PC-9 (cell line): ENCODE data around the gene TMEM203. TPM values are rescaled to one million over a fixed set of nuclear protein-coding genes. Genes with fewer than 3 reads are reported as not detected.

Experiments
- BruUV-seq: library from RNA; stranded (reverse); fragments of 400-500 nt; replicated peaks from 2 replicates; lab custom pipeline; 2021; lab: Mats Ljungman, UMichigan
- CTCF ChIA-PET: fragments of 300-600 bp; sonication (Branson Sonifier 250); formaldehyde crosslinking; loops from one replicate; lab custom pipeline; 2022; ENCODE audit warnings: antibody characterized with exemption; lab: Charles Lee
- POLR2A ChIA-PET: fragments of 300-600 bp; sonication (Branson Sonifier 250); formaldehyde crosslinking; loops from one replicate; lab custom pipeline; 2022; ENCODE audit warnings: antibody characterized with exemption; ENCODE audit not compliant: unreplicated experiment; lab: Charles Lee
- DNase-seq, 2 experiments: peaks; one replicate each; pipeline versions ENCODE4 v3.0.0 to v3.0.0-alpha.2; 2015 to 2022; ENCODE audit warnings: mixed read lengths in 1 of 2
- H2AFZ ChIP-seq: fragments of 200-600 bp; sonication (generic); 2 replicates; pipeline ENCODE4 v1.8.1; 2017; ENCODE audit warnings: antibody characterized with exemption
- H3F3A ChIP-seq: fragments of 200-600 bp; sonication (generic); 2 replicates; pipeline ENCODE4 v1.8.1; 2017; ENCODE audit warnings: antibody characterized with exemption, mild to moderate bottlenecking, low read depth; ENCODE audit not compliant: insufficient read depth
- H3K27ac ChIP-seq: fragments of 200-600 bp; sonication (generic); 2 replicates; pipeline ENCODE4 v1.6.1; 2016; ENCODE audit warnings: mixed run types
- H3K27me3 ChIP-seq: fragments of 200-600 bp; sonication (generic); 2 replicates; pipeline ENCODE4 v1.6.1; 2016; ENCODE audit warnings: low read depth, mixed run types; ENCODE audit not compliant: insufficient read depth
- H3K36me3 ChIP-seq: fragments of 200-600 bp; sonication (generic); 2 replicates; pipeline ENCODE4 v1.6.1; 2016; ENCODE audit warnings: low read depth, mixed run types
- H3K4me1 ChIP-seq: fragments of 200-600 bp; sonication (generic); replicated peaks from 2 replicates; pipeline ENCODE4 v1.6.1; 2016; ENCODE audit warnings: mixed run types; ENCODE audit not compliant: insufficient read depth
- H3K4me2 ChIP-seq: fragments of 200-600 bp; sonication (generic); 2 replicates; pipeline ENCODE4 v1.6.1; 2017; ENCODE audit warnings: mixed run types
- H3K4me3 ChIP-seq: fragments of 200-600 bp; sonication (generic); 2 replicates; pipeline ENCODE4 v1.6.1; 2016; ENCODE audit warnings: mixed run types
- H3K79me2 ChIP-seq: fragments of 200-600 bp; sonication (generic); 2 replicates; pipeline ENCODE4 v1.6.1; 2017; ENCODE audit warnings: low read depth, mixed run types
- H3K9me2 ChIP-seq: fragments of 200-600 bp; sonication (generic); 2 replicates; pipeline ENCODE4 v1.8.1; 2017; ENCODE audit warnings: mild to moderate bottlenecking; ENCODE audit not compliant: insufficient read depth
- H3K9me3 ChIP-seq: fragments of 200-600 bp; sonication (generic); 2 replicates; pipeline ENCODE4 v1.8.1; 2016; ENCODE audit warnings: low read depth; ENCODE audit not compliant: insufficient read depth
- H4K20me1 ChIP-seq: fragments of 200-600 bp; sonication (generic); 2 replicates; pipeline ENCODE4 v1.8.1; 2017; ENCODE audit not compliant: insufficient read depth
- CTCF ChIP-seq: fragments of 200-600 bp; sonication (generic); conservative IDR thresholded peaks from 2 replicates; pipeline ENCODE4 v1.6.1; 2017; ENCODE audit warnings: mixed run types, antibody characterized with exemption, mild to moderate bottlenecking, moderate library complexity
- EZH2 ChIP-seq: fragments of 200-600 bp; sonication (generic); IDR thresholded peaks from 2 replicates; pipeline ENCODE4 v1.8.0; 2017; ENCODE audit warnings: antibody characterized with exemption, low read depth
- intact Hi-C: fragments of 100-400 bp; cut with micrococcal nuclease; formaldehyde crosslinking; loops from one replicate; pipeline ENCODE4 v1.10.0; 2022; ENCODE audit not compliant: unreplicated experiment
- total RNA-seq: library from RNA; stranded (reverse); gene quantifications from 2 replicates; pipeline ENCODE4 v1.2.3, GENCODE V29; 2021

TMEM203 gene
- total RNA-seq, 1 experiment from 2014 or later, result 45.5 TPM

GRCh38 chr9:137232101-137232500 is 26.7 kb upstream of the TMEM203 start:
- ChIA-PET CTCF (no interaction called here), POLR2A (no interaction called here)
- Histone ChIP-seq H3K4me1 (peaks cover 28% of the 10 kb centered on the region), H3K9me3 (no peaks in the 10 kb centered on the region), H3K4me3 (no peak overlapping the region), H3K4me2 (no peak overlapping the region), H3K79me2 (peaks cover 4% of the 10 kb centered on the region; the same call in 1 of the 2 replicates), H3F3A (peaks cover 6% of the 10 kb centered on the region; the same call in 1 of the 2 replicates), H3K27me3 (no peaks in the 10 kb centered on the region), H4K20me1 (no peaks in the 10 kb centered on the region; the same call in 1 of the 2 replicates), H2AFZ (no peak overlapping the region), H3K36me3 (no peaks in the 10 kb centered on the region), H3K9me2 (no peaks in the 10 kb centered on the region), H3K27ac (no peak overlapping the region)
- DNase-seq, result no peak
- no TSS peak for BruUV-seq
- intact Hi-C loops, result no loop called here
- TF ChIP-seq CTCF (no peak), EZH2 (no peak)

GRCh38 chr9:137231372-137232039 is 26.1 kb upstream of the TMEM203 start:
- no peaks in the 10 kb centered on the region for H3K27me3 ChIP-seq
- no peak overlapping the region for H3K4me2 ChIP-seq
- H3K36me3 ChIP-seq, result no peaks in the 10 kb centered on the region
- H2AFZ ChIP-seq, result no peak overlapping the region
- POLR2A ChIA-PET, result no interaction called here
- H3K4me1 ChIP-seq, result peaks cover 27% of the 10 kb centered on the region
- no peaks in the 10 kb centered on the region for H3K79me2 ChIP-seq
- BruUV-seq, result no TSS peak
- TF ChIP-seq CTCF (no peak), EZH2 (no peak)
- no peak for DNase-seq
- CTCF ChIA-PET, result no interaction called here
- H3K9me2 ChIP-seq, result no peaks in the 10 kb centered on the region
- no peaks in the 10 kb centered on the region; the same call in 1 of the 2 replicates for H4K20me1 ChIP-seq
- peaks cover 12% of the 10 kb centered on the region; the same call in 1 of the 2 replicates for H3F3A ChIP-seq
- no peak overlapping the region for H3K4me3 ChIP-seq
- intact Hi-C loops, result no loop called here
- no peak overlapping the region for H3K27ac ChIP-seq
- H3K9me3 ChIP-seq, result no peaks in the 10 kb centered on the region

GRCh38 chr9:137230705-137231371 is 25.4 kb upstream of the TMEM203 start, which contains the start of gene SLC34A3:
Gene SLC34A3, plus strand, starts transcription at chr9:137230901. Its CDS starts 802 bp downstream, at chr9:137231703.
- Histone ChIP-seq H3K79me2 (no peaks in the 10 kb centered on the region), H2AFZ (no peak within 1 kb of the TSS), H3K9me2 (no peaks in the 10 kb centered on the region), H3K36me3 (no peaks in the 10 kb centered on the region), H3K4me3 (no peak within 1 kb of the TSS), H3F3A (peaks cover 18% of the 10 kb centered on the region), H3K9me3 (no peaks in the 10 kb centered on the region), H3K4me2 (no peak within 1 kb of the TSS), H3K27ac (no peak within 1 kb of the TSS), H3K27me3 (no peaks in the 10 kb centered on the region), H4K20me1 (no peaks in the 10 kb centered on the region; the same call in 1 of the 2 replicates), H3K4me1 (peaks cover 34% of the 10 kb centered on the region)
- BruUV-seq, result no TSS peak
- ChIA-PET POLR2A (no interaction called here), CTCF (interaction anchor here (0.6 kb wide), 1 partner anchor 201 kb away, joined by 3 read pairs; no protein-coding TSS in a partner anchor)
- TF ChIP-seq EZH2 (no peak), CTCF (no peak)
- DNase-seq, result no peak
- intact Hi-C loops, result no loop called here
